GM23248 (cell line): Measurements from ENCODE around the gene TOR2A.

Experiments used
- EZH2 ChIP-seq: fragments of 200-600 bp; sonication (generic); IDR thresholded peaks from 2 replicates; pipeline ENCODE4 v1.6.1; 2018; ENCODE audit warnings: antibody characterized with exemption, mild to moderate bottlenecking; ENCODE audit not compliant: insufficient read depth, poor library complexity, severe bottlenecking
- EZH2phosphoT487 ChIP-seq: fragments of 200-600 bp; sonication (generic); IDR thresholded peaks from 2 replicates; pipeline ENCODE4 v1.6.1; 2018; ENCODE audit warnings: antibody characterized with exemption, moderate library complexity, mild to moderate bottlenecking, low read depth; ENCODE audit not compliant: insufficient read depth

DNA sequence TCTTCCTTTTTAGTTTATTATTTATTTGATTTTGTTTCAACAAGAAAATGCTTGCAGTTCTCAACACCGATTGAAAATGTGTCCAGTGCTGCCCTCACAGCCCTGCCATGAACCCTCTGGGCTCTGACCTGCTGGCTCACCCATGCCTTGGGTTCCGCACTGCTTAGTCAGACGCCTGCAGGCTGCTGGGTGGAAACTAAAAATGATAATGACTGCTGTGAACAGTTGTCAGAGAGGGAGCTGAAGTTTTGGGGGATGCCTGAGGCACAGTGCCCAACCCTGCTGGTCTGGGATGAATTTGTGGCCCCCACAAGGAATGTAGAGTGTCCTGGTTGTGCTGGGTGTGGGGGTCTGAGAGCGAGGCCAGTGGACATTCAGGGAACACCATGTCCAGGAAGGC is 50.5 kb downstream of the TOR2A start:
- no peak for TF ChIP-seq EZH2
- no peak for TF ChIP-seq EZH2phosphoT487
